T-helper 2 cell treated with Interferon-gamma antibody and Interleukin-4, amounts not matched to agents 5 μg/mL and 100 μg/mL, for 36 hours (primary cell): ENCODE results near the gene TDRD12.
"Not testable (repeated sequence)": the region's sequence is repeated elsewhere in the genome, so short reads cannot be mapped to it uniquely, and the experiment has no call there.

Experiments used
- DNase-seq: peaks from one replicate; pipeline ENCODE4 v3.0.0; 2021; ENCODE audit warnings: low spot score
- H3K27ac Mint-ChIP-seq: one replicate; pipeline ENCODE4 v1.8.0; 2021; ENCODE audit warnings: mild to moderate bottlenecking, mixed read lengths
- H3K27me3 Mint-ChIP-seq: one replicate; pipeline ENCODE4 v1.8.0; 2021; ENCODE audit warnings: low read depth, mixed read lengths
- H3K36me3 Mint-ChIP-seq: one replicate; pipeline ENCODE4 v1.8.0; 2021; ENCODE audit warnings: low read depth, mixed read lengths
- H3K4me1 Mint-ChIP-seq: one replicate; pipeline ENCODE4 v1.8.0; 2021; ENCODE audit warnings: low read depth, mixed read lengths
- H3K4me3 Mint-ChIP-seq: one replicate; pipeline ENCODE4 v1.8.0; 2022; ENCODE audit warnings: mild to moderate bottlenecking, moderate library complexity, mixed read lengths
- H3K9me3 Mint-ChIP-seq: one replicate; pipeline ENCODE4 v1.8.0; 2021; ENCODE audit warnings: mixed read lengths

The TDRD12 gene

DNA sequence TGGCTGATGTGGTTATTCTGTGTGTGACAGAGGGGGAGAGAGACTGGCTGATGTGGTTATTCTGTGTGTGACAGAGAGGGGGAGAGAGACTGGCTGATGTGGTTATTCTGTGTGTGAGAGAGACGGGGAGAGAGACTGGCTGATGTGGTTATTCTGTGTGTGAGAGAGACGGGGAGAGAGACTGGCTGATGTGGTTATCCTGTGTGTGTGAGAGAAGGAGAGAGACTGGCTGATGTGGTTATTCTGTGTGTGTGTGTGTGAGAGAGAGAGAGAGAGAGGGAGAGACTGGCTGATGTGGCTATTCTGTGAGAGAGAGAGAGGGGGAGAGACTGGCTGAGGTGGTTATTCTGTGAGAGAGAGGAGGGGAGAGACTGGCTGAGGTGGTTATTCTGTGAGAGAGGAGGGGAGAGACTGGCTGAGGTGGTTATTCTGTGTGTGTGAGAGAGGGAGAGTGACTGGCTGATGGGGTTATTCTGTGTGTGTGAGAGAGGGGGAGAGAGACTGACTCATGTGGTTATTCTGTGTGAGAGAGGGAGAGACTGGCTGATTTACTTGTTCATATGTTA, 27.1 kb downstream of the TDRD12 start:
- not testable (repeated sequence) for H3K4me3 Mint-ChIP-seq, H3K9me3 Mint-ChIP-seq, H3K4me1 Mint-ChIP-seq, DNase-seq, H3K27ac Mint-ChIP-seq, H3K36me3 Mint-ChIP-seq
- H3K27me3 Mint-ChIP-seq, result peaks cover 23% of the 10 kb centered on the region

DNA sequence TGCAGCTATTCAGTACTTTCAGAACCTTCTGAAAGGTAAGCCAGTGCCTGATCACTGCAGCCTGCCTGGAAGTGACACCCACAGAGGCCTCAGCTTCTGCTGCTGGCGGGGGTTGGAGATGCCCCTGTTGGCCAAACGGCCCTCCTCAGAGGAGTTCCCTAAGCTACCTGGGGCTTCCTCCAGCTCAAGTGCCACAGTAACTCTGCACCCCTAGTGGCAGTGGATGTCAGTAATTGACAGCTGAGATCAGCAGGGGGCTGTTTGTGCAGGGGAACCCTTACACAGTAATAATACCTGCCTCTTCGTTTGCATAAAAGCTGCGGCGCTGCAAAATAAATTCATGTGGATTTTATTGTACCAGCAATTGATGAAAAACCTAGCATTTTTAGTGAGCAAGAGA, 28.9 kb downstream of the TDRD12 start:
- Mint-ChIP-seq H3K9me3 (no peaks in the 10 kb centered on the region), H3K27me3 (peaks cover 23% of the 10 kb centered on the region), H3K4me3 (no peak overlapping the region), H3K36me3 (no peaks in the 10 kb centered on the region), H3K27ac (no peak overlapping the region), H3K4me1 (no peaks in the 10 kb centered on the region)
- DNase-seq, result no peak

DNA sequence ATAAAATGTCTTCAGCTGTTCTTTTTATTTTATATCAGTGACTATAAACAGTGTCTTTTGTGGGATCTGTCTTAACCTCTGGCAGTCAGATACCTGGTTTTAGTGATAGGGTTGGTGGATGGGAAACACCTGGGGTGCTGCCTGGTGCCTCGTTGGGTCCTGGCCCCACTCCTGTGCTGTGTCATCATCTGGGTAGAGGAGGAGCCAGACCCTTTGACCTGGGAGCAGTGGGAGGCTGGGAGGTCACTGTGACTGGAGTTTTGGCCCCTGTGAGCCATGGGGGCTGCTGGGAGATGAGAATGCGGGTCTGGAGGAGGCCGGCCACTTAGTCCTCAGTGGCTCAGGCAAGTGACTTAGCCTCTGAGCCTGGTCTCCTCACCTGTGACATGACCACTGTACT, 29.4 kb downstream of the TDRD12 start:
- Mint-ChIP-seq H3K4me1 (no peaks in the 10 kb centered on the region), H3K27me3 (peaks cover 23% of the 10 kb centered on the region), H3K36me3 (no peaks in the 10 kb centered on the region), H3K9me3 (no peaks in the 10 kb centered on the region), H3K4me3 (no peak overlapping the region), H3K27ac (no peak overlapping the region)
- DNase-seq, result no peak

DNA sequence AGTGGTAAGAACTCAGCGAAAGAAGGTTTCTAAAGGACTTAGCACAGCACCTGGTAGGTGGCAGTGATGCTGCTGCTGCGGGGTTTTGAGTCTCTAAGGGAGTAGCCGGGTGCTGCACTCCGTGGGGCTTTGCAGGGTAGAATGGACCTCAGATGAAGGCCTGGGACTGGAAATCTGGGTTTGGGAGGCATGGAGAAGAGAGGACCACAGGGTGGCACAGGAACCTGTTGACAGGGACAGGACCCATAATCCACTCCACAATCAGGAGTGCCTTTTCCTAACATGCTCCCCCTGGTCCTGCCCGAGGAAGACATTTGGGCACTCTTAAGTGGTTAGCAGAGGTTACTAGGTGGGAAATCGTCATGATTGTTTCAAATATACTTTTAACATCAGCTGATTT, 29.8 kb downstream of the TDRD12 start:
- no peak for DNase-seq
- Mint-ChIP-seq H3K36me3 (no peaks in the 10 kb centered on the region), H3K9me3 (no peaks in the 10 kb centered on the region), H3K4me3 (no peak overlapping the region), H3K27ac (no peak overlapping the region), H3K27me3 (peaks cover 23% of the 10 kb centered on the region), H3K4me1 (no peaks in the 10 kb centered on the region)

DNA sequence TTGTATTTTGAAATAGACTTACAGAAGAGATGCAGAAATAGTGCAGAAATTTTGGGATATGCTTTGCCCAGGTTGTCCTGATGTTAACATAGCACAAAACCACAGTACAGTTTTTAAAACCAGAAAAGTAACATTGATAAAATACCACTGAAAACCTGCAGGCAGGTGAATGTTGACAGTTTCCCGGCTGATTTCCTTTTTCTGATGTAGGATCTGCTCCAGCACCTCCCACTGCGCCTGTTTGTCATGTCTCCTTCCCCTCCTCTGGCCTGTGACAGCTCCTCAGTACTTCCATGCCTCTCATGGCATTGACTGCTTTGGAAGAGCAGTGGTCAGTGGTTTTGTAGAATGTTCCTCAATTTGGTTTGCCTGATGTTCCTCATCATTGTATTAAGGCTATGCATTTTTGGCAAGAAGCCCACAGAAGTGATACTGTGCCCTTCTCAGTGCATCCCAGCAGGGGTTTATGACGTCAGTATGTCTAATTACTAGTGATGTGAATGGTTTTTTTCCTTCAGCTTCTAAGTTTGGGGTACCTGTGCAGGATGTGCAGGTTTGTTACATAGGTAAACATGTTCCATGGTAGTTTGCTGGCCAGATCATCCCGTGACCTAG, 31.0 kb downstream of the TDRD12 start:
- DNase-seq, result no peak
- Mint-ChIP-seq H3K36me3 (no peaks in the 10 kb centered on the region), H3K4me1 (no peaks in the 10 kb centered on the region), H3K27me3 (peaks cover 23% of the 10 kb centered on the region), H3K27ac (no peak overlapping the region), H3K4me3 (no peak overlapping the region), H3K9me3 (no peaks in the 10 kb centered on the region)

DNA sequence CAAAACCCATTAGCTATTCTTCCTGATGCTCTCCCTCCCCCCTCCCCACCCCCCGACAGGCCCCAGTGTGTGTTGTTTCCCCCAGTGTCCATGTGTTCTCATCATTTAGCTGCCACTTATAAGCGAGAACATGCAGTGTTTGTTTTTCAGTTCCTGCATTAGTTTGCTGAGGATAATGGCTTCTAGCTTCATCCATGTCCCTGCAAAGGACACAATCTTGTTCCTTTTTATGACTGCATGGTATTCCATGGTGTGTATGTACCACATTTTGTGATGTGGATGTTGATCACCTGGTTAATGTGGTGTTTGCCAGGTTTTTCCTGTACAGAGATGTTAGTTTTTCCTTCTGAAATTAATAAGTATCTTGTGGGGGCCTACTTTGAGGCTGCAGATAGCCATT, 31.5 kb downstream of the TDRD12 start:
- Mint-ChIP-seq H3K4me3 (no peak overlapping the region), H3K27ac (no peak overlapping the region), H3K9me3 (no peaks in the 10 kb centered on the region), H3K27me3 (peaks cover 23% of the 10 kb centered on the region), H3K36me3 (no peaks in the 10 kb centered on the region), H3K4me1 (no peaks in the 10 kb centered on the region)
- DNase-seq, result no peak

DNA sequence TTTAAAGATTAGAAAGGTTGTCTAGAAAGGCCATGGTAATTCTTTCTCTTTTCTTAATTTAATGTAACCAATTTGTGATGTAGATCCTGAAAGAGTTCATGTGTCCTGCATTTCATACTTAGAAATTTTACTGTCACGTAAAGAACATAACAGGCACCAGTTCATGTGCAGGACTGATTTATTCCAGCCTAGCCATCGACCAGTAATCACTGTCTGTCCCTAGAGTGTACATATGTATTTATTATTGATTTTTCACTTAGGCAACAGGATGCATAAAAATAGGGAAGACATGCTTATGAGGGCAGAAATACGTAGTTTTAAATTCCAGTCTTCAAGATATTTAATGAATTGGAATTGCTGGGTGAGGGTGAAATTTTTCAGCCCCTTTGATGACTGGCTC, 37.6 kb downstream of the TDRD12 start:
- no peak overlapping the region for H3K27ac Mint-ChIP-seq
- H3K4me3 Mint-ChIP-seq, result no peak overlapping the region
- no peaks in the 10 kb centered on the region for H3K36me3 Mint-ChIP-seq
- DNase-seq, result no peak
- H3K4me1 Mint-ChIP-seq, result no peaks in the 10 kb centered on the region
- H3K9me3 Mint-ChIP-seq, result no peaks in the 10 kb centered on the region
- H3K27me3 Mint-ChIP-seq, result peaks cover 6% of the 10 kb centered on the region

DNA sequence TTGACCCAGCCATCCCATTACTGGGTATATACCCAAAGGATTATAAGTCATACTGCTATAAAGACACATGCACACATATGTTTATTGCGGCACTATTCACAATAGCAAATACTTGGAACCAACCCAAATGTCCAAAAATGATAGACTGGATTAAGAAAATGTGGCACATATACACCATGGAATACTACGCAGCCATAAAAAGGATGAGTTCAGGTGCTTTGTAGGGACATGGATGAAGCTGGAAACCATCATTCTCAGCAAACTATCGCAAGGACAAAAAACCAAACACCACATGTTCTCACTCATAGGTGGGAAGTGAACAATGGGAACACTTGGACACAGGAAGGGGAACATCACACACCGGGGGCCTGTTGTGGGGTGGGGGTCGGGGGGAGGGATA, 45.8 kb downstream of the TDRD12 start:
- not testable (repeated sequence) for H3K9me3 Mint-ChIP-seq, H3K27ac Mint-ChIP-seq, H3K27me3 Mint-ChIP-seq, H3K4me1 Mint-ChIP-seq, DNase-seq, H3K36me3 Mint-ChIP-seq, H3K4me3 Mint-ChIP-seq

DNA sequence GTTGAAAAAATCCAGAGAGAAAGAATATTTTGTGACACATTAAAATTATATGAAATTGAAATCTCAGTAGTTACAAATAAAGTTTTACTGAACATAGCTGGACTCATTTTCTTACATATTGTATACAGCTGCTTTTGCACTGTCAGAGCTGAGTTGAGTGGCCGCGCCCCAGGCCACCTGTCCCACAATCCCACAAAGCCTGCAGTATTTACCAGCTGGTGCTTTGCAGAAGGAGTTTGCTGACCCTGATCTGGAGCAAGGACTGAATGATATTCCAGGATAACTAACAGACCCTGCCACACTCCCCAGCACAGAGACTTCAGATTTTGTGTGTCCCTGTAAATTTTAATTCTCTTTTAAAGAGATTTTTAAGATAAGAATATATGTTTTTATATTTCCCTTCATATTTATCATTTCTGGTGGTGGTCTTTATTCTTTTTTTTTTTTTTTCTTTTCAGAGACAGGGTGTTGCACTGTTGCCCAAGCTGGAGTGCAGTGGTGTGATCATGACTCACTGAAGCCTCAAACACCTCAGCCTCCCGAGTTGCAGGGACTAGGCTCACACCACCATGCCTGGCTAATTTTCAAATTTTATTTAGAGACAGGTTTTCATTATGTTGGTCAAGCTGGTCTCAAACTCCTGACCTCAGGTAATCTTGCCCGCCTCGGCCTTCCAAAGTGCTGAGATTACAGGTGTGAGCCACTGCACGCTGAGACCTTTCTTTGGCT, 48.5 kb downstream of the TDRD12 start:
- no peak overlapping the region for H3K27ac Mint-ChIP-seq
- H3K4me3 Mint-ChIP-seq, result no peak overlapping the region
- H3K36me3 Mint-ChIP-seq, result no peaks in the 10 kb centered on the region
- no peak for DNase-seq
- H3K4me1 Mint-ChIP-seq, result no peaks in the 10 kb centered on the region
- H3K9me3 Mint-ChIP-seq, result no peaks in the 10 kb centered on the region
- no peaks in the 10 kb centered on the region for H3K27me3 Mint-ChIP-seq

DNA sequence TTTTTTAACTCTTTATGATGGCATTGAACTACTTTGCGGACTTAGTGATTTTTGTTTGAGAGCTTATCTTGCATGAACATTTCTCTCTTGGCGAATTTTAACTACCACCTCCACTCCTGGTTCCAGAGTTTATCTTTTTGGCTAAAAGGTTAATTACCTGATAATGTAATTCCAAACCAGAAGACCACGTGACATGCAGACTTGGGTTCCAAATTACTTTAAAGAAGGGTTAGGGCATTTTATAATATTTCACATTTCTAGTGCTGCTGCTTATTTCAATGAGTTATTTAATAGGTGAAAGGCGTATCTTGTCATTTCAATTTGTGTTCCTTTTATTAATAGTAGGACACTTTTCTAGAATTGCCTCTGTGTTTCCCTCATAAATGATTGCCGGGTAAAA, 52.0 kb downstream of the TDRD12 start:
- H3K4me1 Mint-ChIP-seq, result no peaks in the 10 kb centered on the region
- H3K27ac Mint-ChIP-seq, result no peak overlapping the region
- H3K36me3 Mint-ChIP-seq, result no peaks in the 10 kb centered on the region
- no peaks in the 10 kb centered on the region for H3K9me3 Mint-ChIP-seq
- DNase-seq, result no peak
- H3K4me3 Mint-ChIP-seq, result no peak overlapping the region
- no peaks in the 10 kb centered on the region for H3K27me3 Mint-ChIP-seq

DNA sequence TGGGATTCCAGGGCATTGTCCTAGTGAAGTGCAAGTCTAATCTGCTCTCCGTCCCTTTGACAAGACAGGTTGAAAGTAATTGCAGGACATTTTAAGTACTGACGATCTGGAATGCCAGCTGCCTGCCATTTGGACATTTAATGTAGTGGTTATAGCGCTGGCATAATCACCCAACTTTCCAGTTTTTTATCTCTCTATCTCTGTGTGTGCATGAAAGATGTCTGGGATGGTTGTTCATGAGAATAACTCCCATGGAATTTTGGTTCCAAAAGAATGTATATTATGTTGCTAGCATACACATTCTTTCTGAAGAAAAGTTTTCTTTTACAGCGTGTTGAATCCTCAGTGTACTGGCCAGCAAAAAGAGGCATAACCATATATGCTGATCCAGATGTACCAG, 53.6 kb downstream of the TDRD12 start:
- no peaks in the 10 kb centered on the region for H3K9me3 Mint-ChIP-seq
- H3K4me1 Mint-ChIP-seq, result no peaks in the 10 kb centered on the region
- no peak overlapping the region for H3K4me3 Mint-ChIP-seq
- H3K36me3 Mint-ChIP-seq, result no peaks in the 10 kb centered on the region
- DNase-seq, result no peak
- H3K27me3 Mint-ChIP-seq, result no peaks in the 10 kb centered on the region
- H3K27ac Mint-ChIP-seq, result no peak overlapping the region

DNA sequence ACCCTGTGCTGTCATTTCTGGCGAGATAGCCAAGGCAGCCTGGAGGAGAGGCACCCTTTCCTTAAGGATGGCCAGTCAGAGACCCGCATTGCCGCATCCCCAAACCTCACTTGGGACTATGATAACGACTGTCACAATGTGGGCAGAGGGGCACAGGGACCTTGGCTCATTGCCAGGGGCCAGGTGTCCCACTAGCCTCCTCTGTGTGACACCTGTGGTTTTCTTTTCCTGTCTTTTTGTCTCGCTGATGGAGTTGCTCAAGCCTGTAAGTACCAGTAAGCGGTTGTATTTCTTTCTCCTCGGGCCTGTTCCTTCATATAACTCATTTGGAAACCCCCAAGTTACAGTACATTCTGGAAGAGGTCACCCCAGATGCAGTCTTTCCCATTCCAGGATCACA, 59.5 kb downstream of the TDRD12 start:
- H3K27me3 Mint-ChIP-seq, result no peaks in the 10 kb centered on the region
- H3K36me3 Mint-ChIP-seq, result no peaks in the 10 kb centered on the region
- H3K9me3 Mint-ChIP-seq, result peaks cover 13% of the 10 kb centered on the region
- no peaks in the 10 kb centered on the region for H3K4me1 Mint-ChIP-seq
- no peak overlapping the region for H3K27ac Mint-ChIP-seq
- H3K4me3 Mint-ChIP-seq, result no peak overlapping the region
- no peak for DNase-seq

DNA sequence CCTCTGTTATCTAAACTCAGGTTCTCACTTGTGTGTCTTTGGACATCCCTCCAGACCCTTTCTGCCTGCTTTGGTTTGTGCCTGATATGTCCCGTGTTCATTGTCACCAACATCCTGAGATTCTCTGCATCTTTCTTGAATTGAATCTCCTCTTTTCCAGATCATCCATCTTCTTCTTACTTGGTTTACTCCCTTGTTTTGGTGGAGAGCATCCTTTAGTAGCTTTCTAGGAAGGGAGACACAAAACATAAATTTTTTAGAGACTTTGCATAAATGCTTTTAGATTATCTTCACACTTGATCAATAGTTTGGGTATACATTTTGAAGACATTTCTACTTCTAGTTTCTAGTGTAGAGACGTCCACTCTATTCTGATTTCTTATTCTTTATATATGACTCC, 61.7 kb downstream of the TDRD12 start:
- Mint-ChIP-seq H3K36me3 (no peaks in the 10 kb centered on the region), H3K27me3 (peaks cover 6% of the 10 kb centered on the region), H3K4me3 (no peak overlapping the region), H3K4me1 (no peaks in the 10 kb centered on the region), H3K9me3 (peaks cover 13% of the 10 kb centered on the region), H3K27ac (no peak overlapping the region)
- no peak for DNase-seq

DNA sequence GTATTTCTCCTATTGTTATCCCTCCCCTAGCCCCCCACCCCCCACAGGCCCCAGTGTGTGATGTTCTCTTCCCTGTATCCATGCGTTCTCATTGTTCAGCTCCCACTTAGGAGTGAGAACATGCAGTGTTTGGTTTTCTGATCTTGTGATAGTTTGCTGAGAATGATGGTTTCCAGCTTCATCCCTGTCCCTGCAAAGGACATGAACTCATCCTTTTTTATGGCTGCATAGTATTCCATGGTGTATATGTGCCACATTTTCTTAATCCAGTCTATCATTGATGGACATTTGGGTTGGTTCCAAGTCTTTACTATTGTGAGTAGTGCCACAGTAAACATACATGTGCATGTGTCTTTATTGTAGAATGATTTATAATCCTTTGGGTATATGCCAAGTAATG, 62.5 kb downstream of the TDRD12 start:
- not testable (repeated sequence) for H3K27me3 Mint-ChIP-seq, H3K36me3 Mint-ChIP-seq, H3K4me1 Mint-ChIP-seq, H3K27ac Mint-ChIP-seq, DNase-seq, H3K4me3 Mint-ChIP-seq
- peaks cover 13% of the 10 kb centered on the region for H3K9me3 Mint-ChIP-seq
